ENCODE data around the gene C8B.

Gene C8B

DNA sequence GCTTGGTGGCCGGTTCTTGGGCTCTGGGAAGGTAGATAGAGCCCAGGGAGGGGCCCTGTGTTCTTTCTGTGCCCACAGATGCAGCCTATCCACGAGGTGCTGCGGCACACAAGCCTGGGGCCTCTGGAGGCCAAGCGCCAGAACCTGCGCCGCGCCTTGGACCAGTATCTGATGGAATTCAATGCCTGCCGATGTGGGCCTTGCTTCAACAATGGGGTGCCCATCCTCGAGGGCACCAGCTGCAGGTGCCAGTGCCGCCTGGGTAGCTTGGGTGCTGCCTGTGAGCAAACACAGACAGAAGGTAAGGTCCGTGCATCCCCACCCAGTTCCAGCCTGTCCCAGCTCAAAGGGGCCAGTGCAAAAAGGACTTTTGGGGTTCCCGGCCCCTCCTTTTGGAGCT is 53.5 kb downstream of the C8B start:
- in situ Hi-C loops (cut with MboI; ENCODE audit: low pct_unique_long_range_greater_than_20kb, low sequenced_read_pairs, unreplicated experiment) = no loop called here
- TF ChIP-seq, protein P1, sequence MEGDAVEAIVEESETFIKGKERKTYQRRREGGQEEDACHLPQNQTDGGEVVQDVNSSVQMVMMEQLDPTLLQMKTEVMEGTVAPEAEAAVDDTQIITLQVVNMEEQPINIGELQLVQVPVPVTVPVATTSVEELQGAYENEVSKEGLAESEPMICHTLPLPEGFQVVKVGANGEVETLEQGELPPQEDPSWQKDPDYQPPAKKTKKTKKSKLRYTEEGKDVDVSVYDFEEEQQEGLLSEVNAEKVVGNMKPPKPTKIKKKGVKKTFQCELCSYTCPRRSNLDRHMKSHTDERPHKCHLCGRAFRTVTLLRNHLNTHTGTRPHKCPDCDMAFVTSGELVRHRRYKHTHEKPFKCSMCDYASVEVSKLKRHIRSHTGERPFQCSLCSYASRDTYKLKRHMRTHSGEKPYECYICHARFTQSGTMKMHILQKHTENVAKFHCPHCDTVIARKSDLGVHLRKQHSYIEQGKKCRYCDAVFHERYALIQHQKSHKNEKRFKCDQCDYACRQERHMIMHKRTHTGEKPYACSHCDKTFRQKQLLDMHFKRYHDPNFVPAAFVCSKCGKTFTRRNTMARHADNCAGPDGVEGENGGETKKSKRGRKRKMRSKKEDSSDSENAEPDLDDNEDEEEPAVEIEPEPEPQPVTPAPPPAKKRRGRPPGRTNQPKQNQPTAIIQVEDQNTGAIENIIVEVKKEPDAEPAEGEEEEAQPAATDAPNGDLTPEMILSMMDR (IDR thresholded peaks at IDR 0.05; ENCODE audit: extremely low read depth, insufficient read depth, missing control alignments) = no peak
- no peak for DNase-seq (ENCODE audit: low spot score)

DNA sequence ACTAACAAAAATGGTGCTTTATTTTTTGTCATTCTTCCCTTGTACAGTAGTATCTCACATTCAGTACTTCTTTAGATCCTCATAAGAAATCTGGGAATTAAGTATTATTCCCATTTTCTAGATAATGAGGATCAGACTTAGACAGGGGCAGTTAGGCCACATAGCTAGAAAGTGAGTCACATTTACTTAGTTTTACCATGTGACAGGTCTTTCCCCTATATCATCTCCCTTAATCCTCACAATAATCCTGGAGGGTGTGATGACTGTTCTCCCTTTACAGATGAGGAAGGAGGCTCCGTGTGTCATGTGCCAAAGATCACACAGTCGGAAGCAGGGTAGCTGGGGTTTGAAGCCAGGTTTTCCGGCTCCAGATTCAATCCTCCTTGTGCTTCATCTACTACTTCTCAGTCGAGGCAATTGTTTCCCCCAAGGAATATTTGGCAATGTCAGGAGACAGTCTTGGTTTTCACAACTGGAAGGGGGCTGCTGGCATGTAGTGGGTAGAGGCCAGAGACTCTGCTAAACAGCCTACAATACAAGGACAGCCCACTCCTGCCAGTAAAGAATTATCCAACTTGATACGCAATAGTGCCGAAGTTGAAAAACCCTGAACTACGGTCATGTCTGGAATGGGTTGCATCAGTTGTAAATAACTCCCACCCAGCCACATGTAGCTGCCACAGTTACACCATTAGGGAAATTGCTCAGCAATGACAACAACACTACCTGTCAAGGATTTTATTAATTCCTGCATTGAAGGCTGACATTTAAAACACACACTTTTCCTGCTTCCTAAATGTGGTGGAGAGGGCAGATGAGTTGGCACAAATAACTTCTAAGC is 54.5 kb downstream of the C8B start:
- TF ChIP-seq, protein P1 (IDR thresholded peaks at IDR 0.05; ENCODE audit: extremely low read depth, insufficient read depth, missing control alignments) = no peak
- in situ Hi-C loops (cut with MboI; ENCODE audit: low pct_unique_long_range_greater_than_20kb, low sequenced_read_pairs, unreplicated experiment) = no loop called here
- DNase-seq (ENCODE audit: low spot score) = no peak

DNA sequence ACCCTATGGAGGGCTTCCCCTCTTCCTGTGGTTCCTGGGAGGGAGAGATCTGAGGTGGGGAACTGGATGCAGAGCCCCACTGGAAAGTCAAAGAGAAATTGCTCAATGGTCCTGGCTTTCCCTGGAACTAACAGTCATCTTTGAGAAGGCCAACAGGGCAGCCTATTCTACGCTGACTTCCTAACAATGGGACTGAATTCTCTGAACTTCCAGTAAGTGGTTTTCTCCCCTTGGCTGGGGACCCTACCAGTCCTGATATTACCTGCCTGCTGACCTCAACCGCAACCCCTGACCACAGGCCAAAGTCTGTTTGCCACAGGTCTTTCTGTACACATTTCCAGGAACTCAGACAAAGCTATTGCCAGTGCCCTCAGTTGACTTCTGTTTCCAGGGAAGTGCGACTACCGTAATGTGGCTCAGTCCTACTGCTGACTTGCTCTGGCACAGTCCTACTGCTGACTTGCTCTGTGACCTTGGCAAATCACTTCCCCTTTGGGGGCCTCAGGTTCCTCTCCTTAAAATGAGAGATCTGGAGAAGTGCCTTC is 55.3 kb downstream of the C8B start:
- TF ChIP-seq, protein P1 (IDR thresholded peaks at IDR 0.05; ENCODE audit: extremely low read depth, insufficient read depth, missing control alignments) = no peak
- no peak for DNase-seq (ENCODE audit: low spot score)
- in situ Hi-C loops (cut with MboI; ENCODE audit: low pct_unique_long_range_greater_than_20kb, low sequenced_read_pairs, unreplicated experiment) = no loop called here

DNA sequence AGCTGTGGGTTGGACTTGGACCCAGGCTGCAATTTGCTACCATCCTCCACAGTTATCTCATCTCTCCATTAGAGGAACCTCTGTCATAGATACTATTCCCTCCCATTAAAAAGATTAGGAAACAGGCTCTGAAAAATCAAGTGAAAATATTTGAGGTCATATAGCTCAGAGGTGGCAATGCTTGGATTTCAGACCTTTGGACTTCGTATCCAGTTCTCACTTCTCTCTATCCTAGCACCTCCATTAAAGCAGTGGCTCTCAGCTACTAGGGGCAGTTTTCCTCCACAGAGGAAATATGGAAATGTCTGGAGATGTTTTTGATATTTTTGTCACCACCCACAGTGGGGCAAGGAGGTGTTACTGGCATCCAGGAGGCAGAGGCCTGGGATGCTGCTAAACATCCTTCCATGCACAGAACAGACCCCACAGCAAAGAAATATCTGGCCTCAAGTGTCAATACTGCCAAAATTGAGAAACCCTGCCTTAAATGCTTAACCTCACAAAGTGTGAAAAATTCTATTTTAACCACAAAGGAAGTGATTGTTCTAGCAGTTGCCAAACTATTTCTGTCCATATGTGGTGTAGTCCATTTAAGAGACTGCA is 57.1 kb downstream of the C8B start:
- in situ Hi-C loops (cut with MboI; ENCODE audit: low pct_unique_long_range_greater_than_20kb, low sequenced_read_pairs, unreplicated experiment) = no loop called here
- DNase-seq (ENCODE audit: low spot score) = no peak

DNA sequence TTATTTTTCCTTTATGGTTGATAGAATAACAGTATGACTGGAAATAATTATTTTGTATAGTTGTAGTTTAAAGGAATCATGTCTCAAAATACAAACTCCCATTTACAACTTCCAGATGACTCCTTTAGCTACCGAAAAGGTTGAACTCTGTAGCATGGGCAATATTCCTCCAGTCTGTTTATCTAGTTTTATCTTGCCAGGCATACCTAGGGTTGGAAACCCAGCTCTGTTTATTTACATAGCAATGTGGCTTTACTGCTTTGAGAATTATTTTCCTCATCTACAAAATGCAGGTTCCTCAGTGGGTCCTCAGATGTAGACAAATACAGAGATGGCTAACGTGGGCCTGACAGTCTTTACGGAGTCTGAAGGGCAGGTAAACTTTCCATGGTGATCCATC is 60.1 kb downstream of the C8B start:
- DNase-seq (ENCODE audit: low spot score) = no peak
- in situ Hi-C loops (cut with MboI; ENCODE audit: low pct_unique_long_range_greater_than_20kb, low sequenced_read_pairs, unreplicated experiment) = no loop called here
- TF ChIP-seq, protein P1 (IDR thresholded peaks at IDR 0.05; ENCODE audit: extremely low read depth, insufficient read depth, missing control alignments) = no peak

More for the DNA sequence above, 57.1 kb downstream of the C8B start:
- TF ChIP-seq, protein P1 (IDR thresholded peaks at IDR 0.05; ENCODE audit: extremely low read depth, insufficient read depth, missing control alignments) = no peak

DNA sequence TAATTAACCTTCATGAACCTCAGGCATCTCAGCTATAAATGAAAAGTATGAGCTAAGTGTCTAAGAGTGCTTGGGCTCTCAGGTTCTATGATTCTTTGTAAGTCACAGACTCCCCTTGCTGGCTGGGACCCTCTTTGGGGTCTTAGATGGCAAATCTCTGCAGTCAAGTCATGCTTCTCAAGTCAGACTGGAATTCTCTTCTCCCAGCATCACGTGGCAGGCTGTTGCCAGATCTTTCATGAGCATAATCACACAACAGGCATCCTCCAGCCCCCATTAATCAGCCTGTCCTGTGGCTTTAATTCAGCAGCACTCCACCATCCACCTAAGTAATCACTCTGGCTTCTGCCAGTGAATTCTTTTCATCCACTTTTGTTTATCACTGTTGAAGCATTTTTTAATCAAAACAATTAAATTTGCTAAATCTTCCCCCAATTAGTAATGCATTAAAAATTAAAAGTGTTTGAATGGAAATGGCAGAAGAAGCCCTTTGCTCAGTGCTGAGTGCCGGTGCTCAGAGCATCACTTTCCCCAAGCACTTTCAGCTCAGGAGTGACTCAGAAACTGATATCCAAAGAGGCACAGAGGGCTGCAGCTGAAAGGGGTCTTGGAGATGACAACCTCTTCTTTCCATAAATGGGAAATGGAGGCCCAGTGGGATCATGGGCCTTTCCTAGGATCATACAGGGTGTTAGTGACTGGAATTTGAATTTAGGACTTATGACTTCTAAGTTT is 61.0 kb downstream of the C8B start:
- DNase-seq (ENCODE audit: low spot score) = no peak
- in situ Hi-C loops (cut with MboI; ENCODE audit: low pct_unique_long_range_greater_than_20kb, low sequenced_read_pairs, unreplicated experiment) = no loop called here
- TF ChIP-seq, protein P1 (IDR thresholded peaks at IDR 0.05; ENCODE audit: extremely low read depth, insufficient read depth, missing control alignments) = no peak
